ENCODE results near the gene DPF3.
A peak's percentile ranks its signal among the peaks of the same experiment; 100 is the strongest.

DPF3 gene

GRCh38 chr14:72904218-72904617 lies 10.3 kb upstream of the DPF3 start:
- no peak for DNase-seq

- DNase-seq: no peak
These were observed 9.8 kb upstream of the DPF3 start for GRCh38 chr14:72903716-72904115.

GRCh38 chr14:72902801-72903530 lies 9.1 kb upstream of the DPF3 start:
- no peak for DNase-seq

GRCh38 chr14:72901361-72901760 lies 7.5 kb upstream of the DPF3 start:
- DNase-seq: no peak

- DNase-seq: no peak
These were observed 4.5 kb upstream of the DPF3 start for GRCh38 chr14:72898448-72898847.

- no peak for DNase-seq
These were observed 900 bp upstream of the DPF3 start for GRCh38 chr14:72894623-72895378.

GRCh38 chr14:72894323-72894622 lies 372 bp upstream of the DPF3 start:
- no peak for DNase-seq

GRCh38 chr14:72892879-72893635 lies 844 bp downstream of the DPF3 start:
- DNase-seq: no peak

- DNase-seq: peak in 1 of 4 experiments; percentile 7
These were observed 1.6 kb downstream of the DPF3 start for GRCh38 chr14:72892103-72892878.

- no peak for DNase-seq
These were observed 2.2 kb downstream of the DPF3 start for GRCh38 chr14:72891666-72892102.

- DNase-seq: no peak
These were observed 4.5 kb downstream of the DPF3 start for GRCh38 chr14:72889366-72889765.

- no peak for DNase-seq
These were observed 5.2 kb downstream of the DPF3 start for GRCh38 chr14:72888636-72889201.

- no peak for DNase-seq
These were observed 5.7 kb downstream of the DPF3 start for GRCh38 chr14:72888192-72888591.

- DNase-seq: no peak
These were observed 6.4 kb downstream of the DPF3 start for GRCh38 chr14:72887514-72887913.

- DNase-seq: no peak
These were observed 9.5 kb downstream of the DPF3 start for GRCh38 chr14:72884386-72884785.

- no peak for DNase-seq
These were observed 9.9 kb downstream of the DPF3 start for GRCh38 chr14:72883961-72884360.

- no peak for DNase-seq
These were observed 10.8 kb downstream of the DPF3 start for GRCh38 chr14:72883109-72883508.

GRCh38 chr14:72882463-72882862 lies 11.4 kb downstream of the DPF3 start:
- no peak for DNase-seq

GRCh38 chr14:72882047-72882446 lies 11.9 kb downstream of the DPF3 start:
- no peak for DNase-seq

- DNase-seq: no peak
These were observed 12.4 kb downstream of the DPF3 start for GRCh38 chr14:72881543-72881942.

- DNase-seq: no peak
These were observed 13.1 kb downstream of the DPF3 start for GRCh38 chr14:72880820-72881219.

GRCh38 chr14:72880164-72880563 lies 13.7 kb downstream of the DPF3 start:
- DNase-seq: no peak

- DNase-seq: no peak
These were observed 14.5 kb downstream of the DPF3 start for GRCh38 chr14:72879431-72879830.
